ENCODE results near the gene UBR4.
A peak's percentile ranks its signal among the peaks of the same experiment; 100 is the strongest.
"Not testable (repeated sequence)": the region's sequence is repeated elsewhere in the genome, so short reads cannot be mapped to it uniquely, and the experiment has no call there.

Gene UBR4

GRCh38 chr1:19209990-19210771 lies at the start of gene UBR4:
Gene UBR4, minus strand, starts transcription at chr1:19210266. Its CDS starts 18 bp downstream, at chr1:19210248.
- H3K4me1 ChIP-seq (ENCODE audit: control insufficient read depth in 1 of 2, insufficient read depth in 1 of 2, low read depth in 1 of 2, low read length in 1 of 2) = peaks cover 26 to 41% of the 10 kb centered on the region in 2 experiments

GRCh38 chr1:19258353-19258752 lies 48.3 kb upstream of the UBR4 start:
- H3K27ac ChIP-seq = no peak overlapping the region
- no peak overlapping the region for H3K4me3 ChIP-seq (ENCODE audit: low read depth in 1 of 2, low read length in 1 of 2)
- no peaks in the 10 kb centered on the region for H3K27me3 ChIP-seq
- peaks cover 16% of the 10 kb centered on the region for H3K36me3 ChIP-seq
- H3K9me3 ChIP-seq = no peaks in the 10 kb centered on the region
- no peaks in the 10 kb centered on the region for H3K4me1 ChIP-seq (ENCODE audit: control insufficient read depth in 1 of 2, insufficient read depth in 1 of 2, low read depth in 1 of 2, low read length in 1 of 2)
- no peak for TF ChIP-seq CTCF (IDR thresholded peaks at IDR 0.05)

More at GRCh38 chr1:19209990-19210771, at the start of gene UBR4:
- TF ChIP-seq CTCF (IDR thresholded peaks at IDR 0.05) = no peak
- Histone ChIP-seq H3K36me3 (no peaks in the 10 kb centered on the region), H3K4me3 (ENCODE audit: low read depth in 1 of 2, low read length in 1 of 2) (peak within 1 kb of the TSS; percentile 79 to 94), H3K9me3 (no peaks in the 10 kb centered on the region), H3K27me3 (no peaks in the 10 kb centered on the region), H3K27ac (peak within 1 kb of the TSS; percentile 97)

- Histone ChIP-seq H3K4me3 (ENCODE audit: low read depth in 1 of 2, low read length in 1 of 2) (no peak overlapping the region), H3K36me3 (peaks cover 16% of the 10 kb centered on the region), H3K4me1 (ENCODE audit: control insufficient read depth in 1 of 2, insufficient read depth in 1 of 2, low read depth in 1 of 2, low read length in 1 of 2) (peaks cover 2 to 3% of the 10 kb centered on the region in 2 experiments), H3K27me3 (no peaks in the 10 kb centered on the region), H3K27ac (no peak overlapping the region), H3K9me3 (no peaks in the 10 kb centered on the region)
- TF ChIP-seq CTCF (IDR thresholded peaks at IDR 0.05) = no peak
Observed at GRCh38 chr1:19257178-19257914, 47.3 kb upstream of the UBR4 start.

- not testable (repeated sequence) for H3K4me3 ChIP-seq (ENCODE audit: low read depth in 1 of 2, low read length in 1 of 2); H3K27ac ChIP-seq; H3K9me3 ChIP-seq; H3K27me3 ChIP-seq
- H3K4me1 ChIP-seq (ENCODE audit: control insufficient read depth in 1 of 2, insufficient read depth in 1 of 2, low read depth in 1 of 2, low read length in 1 of 2) = peaks cover 8 to 10% of the 10 kb centered on the region in 2 experiments
- peaks cover 16% of the 10 kb centered on the region for H3K36me3 ChIP-seq
Observed at GRCh38 chr1:19256301-19256700, 46.2 kb upstream of the UBR4 start.

GRCh38 chr1:19255288-19255687 lies 45.2 kb upstream of the UBR4 start:
- Histone ChIP-seq H3K27me3 (no peaks in the 10 kb centered on the region), H3K36me3 (peaks cover 16% of the 10 kb centered on the region), H3K27ac (no peak overlapping the region)

More at GRCh38 chr1:19255288-19255687, 45.2 kb upstream of the UBR4 start:
- H3K4me1 ChIP-seq (ENCODE audit: control insufficient read depth in 1 of 2, insufficient read depth in 1 of 2, low read depth in 1 of 2, low read length in 1 of 2) = peaks cover 16 to 17% of the 10 kb centered on the region in 2 experiments
- no peak overlapping the region for H3K4me3 ChIP-seq (ENCODE audit: low read depth in 1 of 2, low read length in 1 of 2)
- no peaks in the 10 kb centered on the region for H3K9me3 ChIP-seq
- TF ChIP-seq CTCF (IDR thresholded peaks at IDR 0.05) = no peak

Data from neutrophil (primary cell).